Measurements from ENCODE around the gene RSU1. TPM values are rescaled to one million over a fixed set of nuclear protein-coding genes. Genes with fewer than 3 reads are reported as not detected.

RSU1 gene
- total and polyA plus RNA-seq, 10 of the 15 experiments (the other 5 are each of a cell fraction or from before 2014, with no cell fraction given), result 49.2 to 139 (median 81.3) TPM

DNA sequence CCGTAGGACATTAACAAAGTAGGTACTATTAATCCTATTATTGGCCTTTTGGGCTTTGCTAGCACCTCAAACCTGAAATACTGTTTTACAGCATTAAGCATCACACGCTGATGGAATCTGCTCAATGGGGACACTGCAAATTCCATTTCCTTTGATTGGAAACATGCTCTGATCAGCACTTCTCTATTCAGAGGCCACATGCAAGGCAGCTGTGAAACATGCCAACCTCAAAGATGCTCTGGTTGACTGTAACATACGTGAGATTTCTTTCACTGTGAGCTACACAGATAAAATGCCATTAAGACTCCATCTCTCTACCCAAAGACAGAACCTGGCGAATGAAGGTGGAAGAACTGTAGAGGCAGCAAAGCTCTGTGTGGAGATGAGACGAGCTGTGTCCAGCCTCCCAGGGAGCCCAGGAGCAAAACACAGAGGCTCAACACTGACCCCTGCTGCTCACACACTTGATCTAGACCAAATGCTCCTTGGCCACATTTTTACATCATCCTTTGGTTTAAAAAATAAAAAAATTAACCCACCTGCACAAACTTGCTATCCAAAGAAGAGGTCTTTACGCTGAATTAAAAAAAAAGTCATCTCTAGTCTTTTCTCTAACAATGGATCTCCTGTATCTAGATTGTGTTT lies 8.0 kb downstream of the RSU1 start (continued):
- TF ChIP-seq, protein P1, sequence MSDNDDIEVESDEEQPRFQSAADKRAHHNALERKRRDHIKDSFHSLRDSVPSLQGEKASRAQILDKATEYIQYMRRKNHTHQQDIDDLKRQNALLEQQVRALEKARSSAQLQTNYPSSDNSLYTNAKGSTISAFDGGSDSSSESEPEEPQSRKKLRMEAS (IDR thresholded peaks at IDR 0.05; ENCODE audit: low read depth, low read length), result no peak
- TF ChIP-seq ZBED1 (IDR thresholded peaks at IDR 0.05; ENCODE audit: borderline replicate concordance) (no peak), MTA3 (IDR thresholded peaks at IDR 0.05; ENCODE audit: borderline replicate concordance, low read length) (no peak), ZNF274 (IDR thresholded peaks at IDR 0.05; ENCODE audit: insufficient read depth, insufficient read length) (no peak), GABPA (IDR thresholded peaks at IDR 0.05; ENCODE audit: low read depth) (no peak), SIN3A (IDR thresholded peaks at IDR 0.05; ENCODE audit: low read depth, low read length) (no peak), CREM (IDR thresholded peaks at IDR 0.05; ENCODE audit: low read depth) (no peak), SMAD1 (IDR thresholded peaks at IDR 0.05; ENCODE audit: low read depth, partially characterized antibody) (no peak), RAD21 (IDR thresholded peaks at IDR 0.05; ENCODE audit: insufficient read depth, low read depth, low read length) (peak; percentile 79), ASH2L (IDR thresholded peaks at IDR 0.05; ENCODE audit: borderline replicate concordance, low read depth) (no peak), NR2F1 (conservative IDR thresholded peaks at IDR 0.05) (no peak), TBL1XR1 (IDR thresholded peaks at IDR 0.05; ENCODE audit: low read depth, low read length) (no peak), BMI1 (IDR thresholded peaks at IDR 0.05; ENCODE audit: borderline replicate concordance) (no peak), YY1 (IDR thresholded peaks at IDR 0.05; ENCODE audit: low read depth, low read length) (0 out of 2 replicates have a peak, but pooled peaks have one; percentile 31), MYB (IDR thresholded peaks at IDR 0.05; ENCODE audit: borderline replicate concordance, low read depth, low read length) (no peak), POU2F2 (IDR thresholded peaks at IDR 0.05; ENCODE audit: borderline replicate concordance, low read depth, low read length) (no peak), CBX3 (IDR thresholded peaks at IDR 0.05; ENCODE audit: borderline replicate concordance, low read depth) (no peak), RELA (IDR thresholded peaks at IDR 0.05; ENCODE audit: borderline replicate concordance, partially characterized antibody) (no peak)
- TF ChIP-seq, protein P2, sequence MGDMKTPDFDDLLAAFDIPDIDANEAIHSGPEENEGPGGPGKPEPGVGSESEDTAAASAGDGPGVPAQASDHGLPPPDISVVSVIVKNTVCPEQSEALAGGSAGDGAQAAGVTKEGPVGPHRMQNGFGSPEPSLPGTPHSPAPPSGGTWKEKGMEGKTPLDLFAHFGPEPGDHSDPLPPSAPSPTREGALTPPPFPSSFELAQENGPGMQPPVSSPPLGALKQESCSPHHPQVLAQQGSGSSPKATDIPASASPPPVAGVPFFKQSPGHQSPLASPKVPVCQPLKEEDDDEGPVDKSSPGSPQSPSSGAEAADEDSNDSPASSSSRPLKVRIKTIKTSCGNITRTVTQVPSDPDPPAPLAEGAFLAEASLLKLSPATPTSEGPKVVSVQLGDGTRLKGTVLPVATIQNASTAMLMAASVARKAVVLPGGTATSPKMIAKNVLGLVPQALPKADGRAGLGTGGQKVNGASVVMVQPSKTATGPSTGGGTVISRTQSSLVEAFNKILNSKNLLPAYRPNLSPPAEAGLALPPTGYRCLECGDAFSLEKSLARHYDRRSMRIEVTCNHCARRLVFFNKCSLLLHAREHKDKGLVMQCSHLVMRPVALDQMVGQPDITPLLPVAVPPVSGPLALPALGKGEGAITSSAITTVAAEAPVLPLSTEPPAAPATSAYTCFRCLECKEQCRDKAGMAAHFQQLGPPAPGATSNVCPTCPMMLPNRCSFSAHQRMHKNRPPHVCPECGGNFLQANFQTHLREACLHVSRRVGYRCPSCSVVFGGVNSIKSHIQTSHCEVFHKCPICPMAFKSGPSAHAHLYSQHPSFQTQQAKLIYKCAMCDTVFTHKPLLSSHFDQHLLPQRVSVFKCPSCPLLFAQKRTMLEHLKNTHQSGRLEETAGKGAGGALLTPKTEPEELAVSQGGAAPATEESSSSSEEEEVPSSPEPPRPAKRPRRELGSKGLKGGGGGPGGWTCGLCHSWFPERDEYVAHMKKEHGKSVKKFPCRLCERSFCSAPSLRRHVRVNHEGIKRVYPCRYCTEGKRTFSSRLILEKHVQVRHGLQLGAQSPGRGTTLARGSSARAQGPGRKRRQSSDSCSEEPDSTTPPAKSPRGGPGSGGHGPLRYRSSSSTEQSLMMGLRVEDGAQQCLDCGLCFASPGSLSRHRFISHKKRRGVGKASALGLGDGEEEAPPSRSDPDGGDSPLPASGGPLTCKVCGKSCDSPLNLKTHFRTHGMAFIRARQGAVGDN (IDR thresholded peaks at IDR 0.05), result 0 out of 2 replicates have a peak, but pooled peaks have one; percentile 21
- TF ChIP-seq, protein P3, sequence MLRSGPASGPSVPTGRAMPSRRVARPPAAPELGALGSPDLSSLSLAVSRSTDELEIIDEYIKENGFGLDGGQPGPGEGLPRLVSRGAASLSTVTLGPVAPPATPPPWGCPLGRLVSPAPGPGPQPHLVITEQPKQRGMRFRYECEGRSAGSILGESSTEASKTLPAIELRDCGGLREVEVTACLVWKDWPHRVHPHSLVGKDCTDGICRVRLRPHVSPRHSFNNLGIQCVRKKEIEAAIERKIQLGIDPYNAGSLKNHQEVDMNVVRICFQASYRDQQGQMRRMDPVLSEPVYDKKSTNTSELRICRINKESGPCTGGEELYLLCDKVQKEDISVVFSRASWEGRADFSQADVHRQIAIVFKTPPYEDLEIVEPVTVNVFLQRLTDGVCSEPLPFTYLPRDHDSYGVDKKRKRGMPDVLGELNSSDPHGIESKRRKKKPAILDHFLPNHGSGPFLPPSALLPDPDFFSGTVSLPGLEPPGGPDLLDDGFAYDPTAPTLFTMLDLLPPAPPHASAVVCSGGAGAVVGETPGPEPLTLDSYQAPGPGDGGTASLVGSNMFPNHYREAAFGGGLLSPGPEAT (IDR thresholded peaks at IDR 0.05; ENCODE audit: low read depth), result no peak
- TF ChIP-seq, protein P4, sequence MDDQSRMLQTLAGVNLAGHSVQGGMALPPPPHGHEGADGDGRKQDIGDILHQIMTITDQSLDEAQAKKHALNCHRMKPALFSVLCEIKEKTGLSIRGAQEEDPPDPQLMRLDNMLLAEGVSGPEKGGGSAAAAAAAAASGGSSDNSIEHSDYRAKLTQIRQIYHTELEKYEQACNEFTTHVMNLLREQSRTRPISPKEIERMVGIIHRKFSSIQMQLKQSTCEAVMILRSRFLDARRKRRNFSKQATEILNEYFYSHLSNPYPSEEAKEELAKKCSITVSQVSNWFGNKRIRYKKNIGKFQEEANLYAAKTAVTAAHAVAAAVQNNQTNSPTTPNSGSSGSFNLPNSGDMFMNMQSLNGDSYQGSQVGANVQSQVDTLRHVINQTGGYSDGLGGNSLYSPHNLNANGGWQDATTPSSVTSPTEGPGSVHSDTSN (IDR thresholded peaks at IDR 0.05; ENCODE audit: insufficient replicate concordance, low read depth, low read length), result no peak
- TF ChIP-seq, protein P5, sequence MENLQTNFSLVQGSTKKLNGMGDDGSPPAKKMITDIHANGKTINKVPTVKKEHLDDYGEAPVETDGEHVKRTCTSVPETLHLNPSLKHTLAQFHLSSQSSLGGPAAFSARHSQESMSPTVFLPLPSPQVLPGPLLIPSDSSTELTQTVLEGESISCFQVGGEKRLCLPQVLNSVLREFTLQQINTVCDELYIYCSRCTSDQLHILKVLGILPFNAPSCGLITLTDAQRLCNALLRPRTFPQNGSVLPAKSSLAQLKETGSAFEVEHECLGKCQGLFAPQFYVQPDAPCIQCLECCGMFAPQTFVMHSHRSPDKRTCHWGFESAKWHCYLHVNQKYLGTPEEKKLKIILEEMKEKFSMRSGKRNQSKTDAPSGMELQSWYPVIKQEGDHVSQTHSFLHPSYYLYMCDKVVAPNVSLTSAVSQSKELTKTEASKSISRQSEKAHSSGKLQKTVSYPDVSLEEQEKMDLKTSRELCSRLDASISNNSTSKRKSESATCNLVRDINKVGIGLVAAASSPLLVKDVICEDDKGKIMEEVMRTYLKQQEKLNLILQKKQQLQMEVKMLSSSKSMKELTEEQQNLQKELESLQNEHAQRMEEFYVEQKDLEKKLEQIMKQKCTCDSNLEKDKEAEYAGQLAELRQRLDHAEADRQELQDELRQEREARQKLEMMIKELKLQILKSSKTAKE (IDR thresholded peaks at IDR 0.05; ENCODE audit: low read depth, poor library complexity, severe bottlenecking), result peak; percentile 15
